CD4-positive, CD25-positive, alpha-beta regulatory T cell (primary cell): Measurements from ENCODE around the gene GPR176. TPM values are rescaled to one million over a fixed set of nuclear protein-coding genes. Genes with fewer than 3 reads are reported as not detected.
A peak's percentile ranks its signal among the peaks of the same experiment; 100 is the strongest.
"Not testable (repeated sequence)": the region's sequence is repeated elsewhere in the genome, so short reads cannot be mapped to it uniquely, and the experiment has no call there.

Source experiments
- ATAC-seq, 2 donors: fragments of 150-1000 bp; cut with Tn5 transposase; one replicate each; pipeline ENCODE4 v1.10.0; 2021; ENCODE audit warnings: low read depth in 2 of 2, moderate number of reproducible peaks in 2 of 2, moderate library complexity in 1 of 2
- DNase-seq, 3 donors: peaks; one replicate each; pipeline versions ENCODE4 v3.0.0 to v3.0.0-alpha.2; 2012 to 2022; ENCODE audit warnings: mixed read lengths in 1 of 3
- H3K27ac ChIP-seq: one replicate; pipeline ENCODE4 v1.7.0; 2013; ENCODE audit warnings: mild to moderate bottlenecking, low read length; ENCODE audit not compliant: insufficient read depth, poor library complexity, severe bottlenecking
- H3K27me3 ChIP-seq: one replicate; pipeline ENCODE4 v1.7.0; 2013; ENCODE audit warnings: low read length; ENCODE audit not compliant: control insufficient read depth, insufficient read depth
- H3K36me3 ChIP-seq: one replicate; pipeline ENCODE4 v1.7.0; 2013; ENCODE audit warnings: mild to moderate bottlenecking, low read length, moderate library complexity; ENCODE audit not compliant: control insufficient read depth, insufficient read depth
- H3K4me1 ChIP-seq: 2 replicates; pipeline ENCODE4 v1.7.0; 2013; ENCODE audit warnings: mild to moderate bottlenecking, low read length; ENCODE audit not compliant: insufficient read depth, control insufficient read depth, poor library complexity, severe bottlenecking
- H3K4me3 ChIP-seq: one replicate; pipeline ENCODE4 v1.7.0; 2013; ENCODE audit warnings: low read depth, mild to moderate bottlenecking, low read length, moderate library complexity
- H3K9me3 ChIP-seq, 2 experiments: 1 replicate in 1 of 2; 2 replicates in 1 of 2; pipeline ENCODE4 v1.7.0; 2013; ENCODE audit warnings: low read length in 2 of 2, mild to moderate bottlenecking in 1 of 2, moderate library complexity in 1 of 2; ENCODE audit not compliant: control insufficient read depth in 2 of 2
- H3K27ac Mint-ChIP-seq, 3 donors: one replicate each; pipeline ENCODE4 v1.8.0; 2020 to 2022; ENCODE audit warnings: mild to moderate bottlenecking in 3 of 3, mixed read lengths in 3 of 3, moderate library complexity in 2 of 3
- H3K27me3 Mint-ChIP-seq: one replicate; pipeline ENCODE4 v1.8.0; 2022; ENCODE audit warnings: mild to moderate bottlenecking, mixed read lengths
- H3K36me3 Mint-ChIP-seq: one replicate; pipeline ENCODE4 v1.8.0; 2020; ENCODE audit warnings: mixed read lengths
- H3K4me1 Mint-ChIP-seq, 4 donors: one replicate each; pipeline ENCODE4 v1.8.0; 2020 to 2022; ENCODE audit warnings: mixed read lengths in 4 of 4, mild to moderate bottlenecking in 1 of 4
- H3K4me3 Mint-ChIP-seq, 4 donors: one replicate each; pipeline ENCODE4 v1.8.0; 2020 to 2022; ENCODE audit warnings: mild to moderate bottlenecking in 4 of 4, mixed read lengths in 4 of 4, moderate library complexity in 3 of 4
- H3K9me3 Mint-ChIP-seq, 7 donors: one replicate each; pipeline ENCODE4 v1.8.0; 2020 to 2022; ENCODE audit warnings: mixed read lengths in 7 of 7, mild to moderate bottlenecking in 3 of 7, moderate library complexity in 2 of 7
- polyA plus RNA-seq, 4 donors: library from polyadenylated mRNA; unstranded; fragments of 300-500 nt; fragmentation: Illumina TruSeq; gene quantifications; one replicate each; pipeline ENCODE4 v1.2.3, GENCODE V29; 2021
- total RNA-seq: library from RNA; stranded (reverse); gene quantifications from one replicate; pipeline ENCODE4 v1.2.3, GENCODE V29; 2022

GPR176 gene
- total and polyA plus RNA-seq, 5 donors from 2014 or later: not detected

- Mint-ChIP-seq H3K27me3 (peaks cover 39% of the 10 kb centered on the region), H3K36me3 (no peaks in the 10 kb centered on the region), H3K9me3 (peaks cover 0 to 1% (median 0%) of the 10 kb centered on the region in 7 donors), H3K4me3 (no peak overlapping the region), H3K27ac (no peak overlapping the region), H3K4me1 (no peaks in the 10 kb centered on the region)
- H3K27me3 ChIP-seq: peaks cover 14% of the 10 kb centered on the region
- DNase-seq (no peak), ATAC-seq (no peak)
- H3K27ac ChIP-seq: no peak overlapping the region
- H3K36me3 ChIP-seq: no peaks in the 10 kb centered on the region
- no peaks in the 10 kb centered on the region for H3K9me3 ChIP-seq
- H3K4me3 ChIP-seq: no peak overlapping the region
- no peaks in the 10 kb centered on the region for H3K4me1 ChIP-seq
Measured at GRCh38 chr15:39904115-39904514, 16.0 kb downstream of the GPR176 start.

DNA sequence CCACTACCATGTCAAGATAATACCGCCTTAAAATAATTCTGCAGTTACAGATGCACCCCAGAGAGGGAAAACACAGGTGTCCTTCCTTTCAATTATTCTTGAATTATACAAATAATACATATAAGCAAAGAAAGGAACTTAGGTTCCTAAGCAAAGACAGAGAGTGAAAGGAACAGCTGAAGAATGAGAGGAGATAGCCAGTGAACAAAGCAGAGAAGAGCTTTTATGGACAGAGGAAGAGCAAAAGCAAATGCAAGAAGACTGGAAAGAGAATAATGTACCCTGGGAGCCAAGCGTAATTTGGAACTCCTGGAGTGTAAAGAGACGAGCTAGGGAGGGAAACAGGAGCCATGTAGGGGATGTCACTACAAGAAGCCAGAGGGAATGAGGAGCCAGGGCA, 21.7 kb downstream of the GPR176 start:
- Mint-ChIP-seq H3K27ac (no peak overlapping the region), H3K9me3 (no peaks in the 10 kb centered on the region), H3K4me3 (no peak overlapping the region), H3K4me1 (no peaks in the 10 kb centered on the region), H3K27me3 (peaks cover 23% of the 10 kb centered on the region), H3K36me3 (no peaks in the 10 kb centered on the region)
- H3K9me3 ChIP-seq: no peaks in the 10 kb centered on the region
- no peak overlapping the region for H3K27ac ChIP-seq
- no peak for ATAC-seq
- no peak overlapping the region for H3K4me3 ChIP-seq
- no peaks in the 10 kb centered on the region for H3K36me3 ChIP-seq
- DNase-seq: no peak
- peaks cover 7% of the 10 kb centered on the region for H3K27me3 ChIP-seq
- no peaks in the 10 kb centered on the region for H3K4me1 ChIP-seq

GRCh38 chr15:39896846-39897245, 23.2 kb downstream of the GPR176 start:
- no peaks in the 10 kb centered on the region for H3K9me3 Mint-ChIP-seq
- no peaks in the 10 kb centered on the region for H3K4me1 Mint-ChIP-seq
- peaks cover 20% of the 10 kb centered on the region for H3K27me3 Mint-ChIP-seq
- H3K36me3 ChIP-seq: no peaks in the 10 kb centered on the region
- no peaks in the 10 kb centered on the region for H3K4me1 ChIP-seq
- H3K36me3 Mint-ChIP-seq: no peaks in the 10 kb centered on the region
- no peak for DNase-seq
- no peak overlapping the region for H3K4me3 ChIP-seq
- H3K27ac Mint-ChIP-seq: no peak overlapping the region
- H3K4me3 Mint-ChIP-seq: no peak overlapping the region
- H3K9me3 ChIP-seq: no peaks in the 10 kb centered on the region
- peaks cover 7% of the 10 kb centered on the region for H3K27me3 ChIP-seq
- no peak overlapping the region for H3K27ac ChIP-seq
- ATAC-seq: no peak

- Histone ChIP-seq H3K27me3 (peaks cover 7% of the 10 kb centered on the region), H3K27ac (no peak overlapping the region), H3K36me3 (no peaks in the 10 kb centered on the region), H3K4me3 (no peak overlapping the region), H3K4me1 (no peaks in the 10 kb centered on the region), H3K9me3 (no peaks in the 10 kb centered on the region)
- H3K36me3 Mint-ChIP-seq: no peaks in the 10 kb centered on the region
- peaks cover 24% of the 10 kb centered on the region for H3K27me3 Mint-ChIP-seq
- H3K4me3 Mint-ChIP-seq: no peak overlapping the region
- H3K27ac Mint-ChIP-seq: no peak overlapping the region
- DNase-seq: no peak
- H3K9me3 Mint-ChIP-seq: no peaks in the 10 kb centered on the region
- no peak for ATAC-seq
- H3K4me1 Mint-ChIP-seq: no peaks in the 10 kb centered on the region
Measured at GRCh38 chr15:39896101-39896500, 24.0 kb downstream of the GPR176 start.

DNA sequence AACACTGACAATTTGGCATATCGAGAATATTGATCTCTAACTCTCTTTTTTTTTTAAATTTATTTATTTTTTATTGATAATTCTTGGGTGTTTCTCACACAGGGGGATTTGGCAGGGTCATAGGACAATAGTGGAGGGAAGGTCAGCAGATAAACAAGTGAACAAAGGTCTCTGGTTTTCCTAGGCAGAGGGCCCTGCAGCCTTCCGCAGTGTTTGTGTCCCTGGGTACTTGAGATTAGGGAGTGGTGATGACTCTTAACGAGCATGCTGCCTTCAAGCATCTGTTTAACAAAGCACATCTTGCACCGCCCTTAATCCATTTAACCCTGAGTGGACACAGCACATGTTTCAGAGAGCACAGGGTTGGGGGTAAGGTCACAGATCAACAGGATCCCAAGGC, 27.0 kb downstream of the GPR176 start:
- not testable (repeated sequence) for H3K36me3 ChIP-seq, H3K9me3 ChIP-seq, H3K4me1 ChIP-seq, H3K27ac ChIP-seq, H3K27me3 ChIP-seq, ATAC-seq, DNase-seq, H3K36me3 Mint-ChIP-seq, H3K4me3 ChIP-seq, H3K9me3 Mint-ChIP-seq, H3K4me3 Mint-ChIP-seq, H3K4me1 Mint-ChIP-seq, H3K27ac Mint-ChIP-seq
- H3K27me3 Mint-ChIP-seq: peaks cover 17% of the 10 kb centered on the region

DNA sequence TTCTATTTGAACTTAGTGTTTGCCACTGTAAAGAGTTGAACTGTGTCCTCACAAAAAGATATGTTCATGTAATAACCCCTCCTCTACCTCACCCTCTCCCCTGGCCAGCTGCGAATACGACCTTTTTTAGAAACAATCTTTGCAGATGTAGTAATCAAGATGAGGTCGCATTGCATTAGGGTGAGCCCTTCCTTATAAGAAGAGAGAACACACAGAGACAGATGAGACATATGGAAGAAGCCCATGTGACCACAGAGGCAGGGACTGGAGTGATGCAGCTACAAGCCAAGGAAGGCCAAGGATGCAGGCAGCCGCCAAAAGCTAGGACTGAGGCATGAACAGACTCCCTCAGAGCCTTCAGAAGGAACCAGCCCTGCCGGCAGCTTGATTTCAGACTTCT, 27.6 kb downstream of the GPR176 start:
- Mint-ChIP-seq H3K36me3 (no peaks in the 10 kb centered on the region), H3K9me3 (peaks cover 0 to 1% (median 0%) of the 10 kb centered on the region in 7 donors), H3K4me3 (no peak overlapping the region), H3K4me1 (no peaks in the 10 kb centered on the region), H3K27ac (peak overlapping the region in 1 of 3 donors; percentile 26), H3K27me3 (peaks cover 19% of the 10 kb centered on the region)
- Histone ChIP-seq H3K4me1 (no peaks in the 10 kb centered on the region), H3K27me3 (no peaks in the 10 kb centered on the region), H3K27ac (no peak overlapping the region), H3K4me3 (no peak overlapping the region), H3K36me3 (no peaks in the 10 kb centered on the region), H3K9me3 (no peaks in the 10 kb centered on the region)
- no peak for DNase-seq
- no peak for ATAC-seq

DNA sequence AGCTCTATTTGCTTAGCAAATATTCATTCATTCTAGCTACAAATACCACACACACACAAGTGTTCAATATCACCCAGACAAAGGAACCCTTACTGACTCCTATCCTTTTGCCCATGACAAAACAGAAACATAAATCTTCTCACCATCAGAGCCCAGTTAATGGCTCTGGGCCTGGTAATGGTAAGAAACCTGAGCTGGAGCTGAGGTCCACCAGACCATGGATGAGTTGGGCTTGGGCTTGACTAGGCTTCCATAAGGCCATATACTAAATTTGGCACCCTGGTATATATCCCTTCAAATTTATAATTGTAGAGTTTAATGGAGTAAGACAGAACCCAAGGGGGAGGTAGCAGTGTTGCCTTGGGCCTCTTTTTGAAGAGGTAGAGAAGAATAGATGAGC, 29.4 kb downstream of the GPR176 start:
- Mint-ChIP-seq H3K27ac (peak overlapping the region in 1 of 3 donors; percentile 52), H3K4me3 (no peak overlapping the region), H3K36me3 (no peaks in the 10 kb centered on the region), H3K27me3 (peaks cover 31% of the 10 kb centered on the region), H3K4me1 (no peaks in the 10 kb centered on the region), H3K9me3 (peaks cover 0 to 1% (median 0%) of the 10 kb centered on the region in 7 donors)
- H3K27me3 ChIP-seq: no peaks in the 10 kb centered on the region
- H3K9me3 ChIP-seq: no peaks in the 10 kb centered on the region
- H3K4me1 ChIP-seq: no peaks in the 10 kb centered on the region
- no peaks in the 10 kb centered on the region for H3K36me3 ChIP-seq
- no peak overlapping the region for H3K27ac ChIP-seq
- H3K4me3 ChIP-seq: no peak overlapping the region
- DNase-seq (no peak), ATAC-seq (no peak)

GRCh38 chr15:39889601-39890000, 30.5 kb downstream of the GPR176 start:
- no peaks in the 10 kb centered on the region for H3K36me3 ChIP-seq
- H3K4me1 ChIP-seq: no peaks in the 10 kb centered on the region
- peaks cover 32% of the 10 kb centered on the region for H3K27me3 Mint-ChIP-seq
- H3K36me3 Mint-ChIP-seq: no peaks in the 10 kb centered on the region
- H3K9me3 ChIP-seq: no peaks in the 10 kb centered on the region
- H3K27me3 ChIP-seq: peaks cover 4% of the 10 kb centered on the region
- no peak overlapping the region for H3K4me3 Mint-ChIP-seq
- no peaks in the 10 kb centered on the region for H3K4me1 Mint-ChIP-seq
- H3K27ac Mint-ChIP-seq: no peak overlapping the region
- ATAC-seq: no peak
- H3K9me3 Mint-ChIP-seq: peaks cover 0 to 1% (median 0%) of the 10 kb centered on the region in 7 donors
- H3K4me3 ChIP-seq: no peak overlapping the region
- no peak for DNase-seq
- no peak overlapping the region for H3K27ac ChIP-seq
